ENCODE measurements around the gene C1orf87.

GRCh38 chr1:60069691-60070090 lies 3.9 kb downstream of the C1orf87 start:
- no peak for TF ChIP-seq CTCF (IDR thresholded peaks at IDR 0.05)
- no peak for TF ChIP-seq EP300 (IDR thresholded peaks at IDR 0.05; ENCODE audit: low read depth)
- TF ChIP-seq POLR2AphosphoS5 (IDR thresholded peaks at IDR 0.05): no peak
- TF ChIP-seq POLR2A (IDR thresholded peaks at IDR 0.05): no peak

All from transverse colon (tissue), 4 donors.